ENCODE measurements around the gene PRR33. TPM values are rescaled to one million over a fixed set of nuclear protein-coding genes. Genes with fewer than 3 reads are reported as not detected.

The PRR33 gene
- total RNA-seq, 1 experiment from 2014 or later = not detected

DNA sequence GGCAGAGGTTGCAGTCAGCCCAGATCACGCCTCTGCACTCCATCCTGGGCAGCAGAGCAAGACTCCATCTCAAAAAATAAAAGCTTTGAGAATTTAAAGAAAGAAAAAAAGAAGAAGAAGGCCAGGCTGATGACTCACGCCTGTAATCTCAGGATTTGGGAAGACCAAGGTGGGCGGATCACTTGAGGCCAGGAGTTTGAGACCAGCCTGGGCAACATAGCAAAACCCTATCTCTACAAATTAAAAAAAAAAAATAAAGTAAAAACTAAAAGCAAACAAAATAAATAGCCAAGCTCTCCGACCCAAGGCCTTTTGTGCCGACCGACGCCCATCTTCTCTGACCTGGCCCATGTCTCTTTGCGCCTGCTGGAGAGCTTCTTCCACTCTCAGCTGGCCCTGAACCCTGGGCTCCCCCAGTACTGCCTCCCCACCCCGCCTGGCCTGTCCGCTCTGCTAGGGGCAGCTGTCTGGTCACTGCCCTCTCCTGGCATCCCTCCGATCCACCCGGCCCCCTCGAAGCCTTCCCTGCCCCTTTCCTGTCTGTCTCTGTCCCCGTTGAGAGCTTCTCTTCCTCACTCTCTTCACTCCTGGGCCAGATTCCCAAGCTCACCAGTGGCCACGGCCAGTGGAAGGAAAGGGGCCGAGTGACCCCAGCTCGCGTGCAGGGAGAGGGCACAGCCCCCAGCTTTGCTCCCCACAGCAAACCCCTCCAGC lies 43.6 kb downstream of the PRR33 start:
- intact Hi-C loops (cut with micrococcal nuclease; ENCODE audit: unreplicated experiment) = no loop called here
- DNase-seq (ENCODE audit: low read depth, low spot score) (no peak), ATAC-seq (no peak)
- BruUV-seq (replicated peaks) = no TSS peak
- no peaks in the 10 kb centered on the region for H3K9me3 ChIP-seq (ENCODE audit: control insufficient read depth, insufficient read depth, low read depth, low read length)
- H3K36me3 ChIP-seq (ENCODE audit: control insufficient read depth, insufficient read depth, low read length) = no peaks in the 10 kb centered on the region
- ChIA-PET CTCF (interaction anchor here (0.6 to 1.3 kb wide), 3 partner anchors 15 to 71 kb away, joined by 4 to 5 read pairs (median 4); partner anchors contain the start of gene TNNT3), POLR2A (interaction anchor here (0.7 kb wide), 1 partner anchor 82 kb away, joined by 9 read pairs; no protein-coding TSS in a partner anchor)
- H3K27me3 ChIP-seq (ENCODE audit: control insufficient read depth, insufficient read depth, low read length) = no peaks in the 10 kb centered on the region
- in situ Hi-C loops (cut with HindIII; ENCODE audit: low pct_unique_long_range_greater_than_20kb, low sequenced_read_pairs) = no loop called here
- H3K27ac ChIP-seq (ENCODE audit: low read length) = no peak overlapping the region
- H3K4me1 ChIP-seq (ENCODE audit: control insufficient read depth, insufficient read depth, low read length) = peaks cover 10% of the 10 kb centered on the region
- no peak overlapping the region for H3K4me3 ChIP-seq (ENCODE audit: low read depth in 2 of 2, low read length in 2 of 2)
- no peak for TF ChIP-seq SIN3A (IDR thresholded peaks at IDR 0.05; ENCODE audit: borderline replicate concordance, insufficient read depth, low read depth, low read length)
- no peak for TF ChIP-seq POLR2AphosphoS5 (IDR thresholded peaks at IDR 0.05; ENCODE audit: low read depth, low read length)
- no peak for TF ChIP-seq TCF7L2 (IDR thresholded peaks at IDR 0.05; ENCODE audit: low read depth, low read length)
- TF ChIP-seq, protein P1, sequence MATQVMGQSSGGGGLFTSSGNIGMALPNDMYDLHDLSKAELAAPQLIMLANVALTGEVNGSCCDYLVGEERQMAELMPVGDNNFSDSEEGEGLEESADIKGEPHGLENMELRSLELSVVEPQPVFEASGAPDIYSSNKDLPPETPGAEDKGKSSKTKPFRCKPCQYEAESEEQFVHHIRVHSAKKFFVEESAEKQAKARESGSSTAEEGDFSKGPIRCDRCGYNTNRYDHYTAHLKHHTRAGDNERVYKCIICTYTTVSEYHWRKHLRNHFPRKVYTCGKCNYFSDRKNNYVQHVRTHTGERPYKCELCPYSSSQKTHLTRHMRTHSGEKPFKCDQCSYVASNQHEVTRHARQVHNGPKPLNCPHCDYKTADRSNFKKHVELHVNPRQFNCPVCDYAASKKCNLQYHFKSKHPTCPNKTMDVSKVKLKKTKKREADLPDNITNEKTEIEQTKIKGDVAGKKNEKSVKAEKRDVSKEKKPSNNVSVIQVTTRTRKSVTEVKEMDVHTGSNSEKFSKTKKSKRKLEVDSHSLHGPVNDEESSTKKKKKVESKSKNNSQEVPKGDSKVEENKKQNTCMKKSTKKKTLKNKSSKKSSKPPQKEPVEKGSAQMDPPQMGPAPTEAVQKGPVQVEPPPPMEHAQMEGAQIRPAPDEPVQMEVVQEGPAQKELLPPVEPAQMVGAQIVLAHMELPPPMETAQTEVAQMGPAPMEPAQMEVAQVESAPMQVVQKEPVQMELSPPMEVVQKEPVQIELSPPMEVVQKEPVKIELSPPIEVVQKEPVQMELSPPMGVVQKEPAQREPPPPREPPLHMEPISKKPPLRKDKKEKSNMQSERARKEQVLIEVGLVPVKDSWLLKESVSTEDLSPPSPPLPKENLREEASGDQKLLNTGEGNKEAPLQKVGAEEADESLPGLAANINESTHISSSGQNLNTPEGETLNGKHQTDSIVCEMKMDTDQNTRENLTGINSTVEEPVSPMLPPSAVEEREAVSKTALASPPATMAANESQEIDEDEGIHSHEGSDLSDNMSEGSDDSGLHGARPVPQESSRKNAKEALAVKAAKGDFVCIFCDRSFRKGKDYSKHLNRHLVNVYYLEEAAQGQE (IDR thresholded peaks at IDR 0.05; ENCODE audit: insufficient read depth in 1 of 2, low read depth in 2 of 2, low read length in 1 of 2) = no peak
- TF ChIP-seq, protein P2, sequence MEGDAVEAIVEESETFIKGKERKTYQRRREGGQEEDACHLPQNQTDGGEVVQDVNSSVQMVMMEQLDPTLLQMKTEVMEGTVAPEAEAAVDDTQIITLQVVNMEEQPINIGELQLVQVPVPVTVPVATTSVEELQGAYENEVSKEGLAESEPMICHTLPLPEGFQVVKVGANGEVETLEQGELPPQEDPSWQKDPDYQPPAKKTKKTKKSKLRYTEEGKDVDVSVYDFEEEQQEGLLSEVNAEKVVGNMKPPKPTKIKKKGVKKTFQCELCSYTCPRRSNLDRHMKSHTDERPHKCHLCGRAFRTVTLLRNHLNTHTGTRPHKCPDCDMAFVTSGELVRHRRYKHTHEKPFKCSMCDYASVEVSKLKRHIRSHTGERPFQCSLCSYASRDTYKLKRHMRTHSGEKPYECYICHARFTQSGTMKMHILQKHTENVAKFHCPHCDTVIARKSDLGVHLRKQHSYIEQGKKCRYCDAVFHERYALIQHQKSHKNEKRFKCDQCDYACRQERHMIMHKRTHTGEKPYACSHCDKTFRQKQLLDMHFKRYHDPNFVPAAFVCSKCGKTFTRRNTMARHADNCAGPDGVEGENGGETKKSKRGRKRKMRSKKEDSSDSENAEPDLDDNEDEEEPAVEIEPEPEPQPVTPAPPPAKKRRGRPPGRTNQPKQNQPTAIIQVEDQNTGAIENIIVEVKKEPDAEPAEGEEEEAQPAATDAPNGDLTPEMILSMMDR (IDR thresholded peaks at IDR 0.05) = no peak

GRCh38 chr11:1847006-1847735 lies 44.5 kb downstream of the PRR33 start:
- H3K4me3 ChIP-seq (ENCODE audit: low read depth in 2 of 2, low read length in 2 of 2) = no peak overlapping the region
- H3K9me3 ChIP-seq (ENCODE audit: control insufficient read depth, insufficient read depth, low read depth, low read length) = no peaks in the 10 kb centered on the region
- no peaks in the 10 kb centered on the region for H3K27me3 ChIP-seq (ENCODE audit: control insufficient read depth, insufficient read depth, low read length)
- in situ Hi-C loops (cut with HindIII; ENCODE audit: low pct_unique_long_range_greater_than_20kb, low sequenced_read_pairs) (no loop called here), intact Hi-C loops (cut with micrococcal nuclease; ENCODE audit: unreplicated experiment) (no loop called here)
- BruUV-seq (replicated peaks) = no TSS peak
- POLR2A ChIA-PET = interaction anchor here (0.7 kb wide), 1 partner anchor 26 kb away, joined by 3 read pairs; no protein-coding TSS in a partner anchor
- H3K4me1 ChIP-seq (ENCODE audit: control insufficient read depth, insufficient read depth, low read length) = peaks cover 10% of the 10 kb centered on the region
- TF ChIP-seq, protein P2 (IDR thresholded peaks at IDR 0.05) = no peak
- TF ChIP-seq TCF7L2 (IDR thresholded peaks at IDR 0.05; ENCODE audit: low read depth, low read length) (no peak), POLR2AphosphoS5 (IDR thresholded peaks at IDR 0.05; ENCODE audit: low read depth, low read length) (no peak), SIN3A (IDR thresholded peaks at IDR 0.05; ENCODE audit: borderline replicate concordance, insufficient read depth, low read depth, low read length) (no peak)
- TF ChIP-seq, protein P1 (IDR thresholded peaks at IDR 0.05; ENCODE audit: insufficient read depth in 1 of 2, low read depth in 2 of 2, low read length in 1 of 2) = no peak
- CTCF ChIA-PET = interaction anchor here (0.6 to 0.8 kb wide), 2 partner anchors 14 to 72 kb away, joined by 4 to 5 read pairs; partner anchors contain the start of gene TNNT3
- H3K27ac ChIP-seq (ENCODE audit: low read length) = no peak overlapping the region
- no peaks in the 10 kb centered on the region for H3K36me3 ChIP-seq (ENCODE audit: control insufficient read depth, insufficient read depth, low read length)
- DNase-seq (ENCODE audit: low read depth, low spot score) (no peak), ATAC-seq (no peak)

Measured in Panc1 (cell line).